GM19468 (cell line): Measurements from ENCODE around the gene EXOSC5.

ENCODE experiments used
- ATAC-seq: cut with Tn5 transposase; IDR thresholded peaks from one replicate; pipeline ENCODE4 v1.9.1; 2021; ENCODE audit warnings: mild to moderate bottlenecking, moderate library complexity, moderate number of reproducible peaks; ENCODE audit not compliant: unreplicated experiment; ENCODE audit errors: extremely low read depth

The EXOSC5 gene

DNA sequence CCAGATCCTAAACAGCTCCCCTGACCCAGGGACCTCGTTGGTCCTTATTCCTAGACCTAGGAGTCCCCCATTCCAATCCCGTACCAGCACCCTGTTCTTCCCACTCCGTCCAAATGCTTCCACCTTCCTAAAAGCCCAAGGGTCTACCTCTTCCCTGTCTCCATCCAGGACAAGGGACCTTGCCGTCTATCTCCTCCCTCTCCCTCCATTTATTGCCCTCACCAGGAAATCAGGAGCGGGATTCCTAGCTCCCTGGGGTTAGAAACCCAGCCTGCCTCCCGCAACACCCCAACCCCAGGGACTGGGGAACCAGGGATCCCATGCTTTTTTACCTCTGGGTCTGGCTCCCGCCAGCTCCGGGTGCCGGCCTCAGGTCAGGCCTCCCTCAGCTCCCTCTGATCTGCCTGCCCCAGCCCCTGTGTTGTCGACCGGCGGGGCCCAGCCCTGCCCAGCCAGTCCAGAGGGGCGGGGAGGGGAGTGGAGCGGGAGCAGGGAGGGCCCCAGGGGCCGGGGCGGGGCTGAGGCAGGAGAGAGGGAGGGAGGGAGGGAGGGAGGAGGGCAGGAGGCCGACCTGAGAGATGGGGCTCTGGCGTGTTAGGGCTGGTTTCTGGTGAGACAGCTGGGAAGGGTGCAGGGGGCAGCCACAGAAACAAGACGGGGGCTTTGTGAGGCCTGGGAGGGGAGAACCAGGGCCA lies 29.9 kb upstream of the EXOSC5 start, which contains the start of gene B3GNT8:
B3GNT8 (minus strand) TSS at position 423 of the 695 bp plus-strand sequence. CDS start 596 bp downstream, outside the sequence.
- no peak for ATAC-seq

DNA sequence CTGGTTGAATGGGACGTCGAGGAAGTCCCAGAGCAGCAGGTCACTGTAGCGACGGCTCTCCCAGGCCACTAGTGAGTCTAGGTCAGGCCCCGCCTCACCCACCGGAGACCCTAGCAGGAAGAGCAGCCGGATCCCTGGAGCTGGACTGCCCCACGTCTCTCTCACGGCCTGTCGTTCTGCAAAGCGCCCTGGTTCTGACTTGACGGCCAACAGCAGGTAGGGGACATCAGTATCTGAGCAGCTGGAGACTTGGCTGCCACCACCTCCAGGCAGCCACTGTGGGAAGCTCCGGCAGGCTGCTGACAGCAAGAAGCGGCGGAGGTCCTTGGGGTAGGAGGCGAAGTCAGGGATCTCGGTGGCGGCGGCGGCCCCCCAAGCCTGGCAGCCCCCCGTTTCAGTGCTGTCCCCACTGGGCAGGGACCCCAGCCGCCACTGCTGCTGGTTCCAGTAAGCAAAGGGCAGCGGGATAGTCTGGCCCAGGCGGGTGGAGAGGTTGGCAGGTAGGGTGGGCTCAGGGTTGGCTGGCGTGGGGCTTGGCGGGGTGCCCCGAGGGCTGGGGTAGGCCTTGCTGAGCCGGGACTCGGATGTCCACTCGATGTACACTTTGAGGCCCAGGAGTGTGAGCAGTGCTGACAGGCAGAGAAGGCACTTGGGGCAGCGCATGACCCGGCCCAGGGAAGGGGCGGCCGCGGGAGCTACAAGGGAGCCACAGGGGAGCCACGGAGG lies 29.1 kb upstream of the EXOSC5 start:
- ATAC-seq, result no peak

DNA sequence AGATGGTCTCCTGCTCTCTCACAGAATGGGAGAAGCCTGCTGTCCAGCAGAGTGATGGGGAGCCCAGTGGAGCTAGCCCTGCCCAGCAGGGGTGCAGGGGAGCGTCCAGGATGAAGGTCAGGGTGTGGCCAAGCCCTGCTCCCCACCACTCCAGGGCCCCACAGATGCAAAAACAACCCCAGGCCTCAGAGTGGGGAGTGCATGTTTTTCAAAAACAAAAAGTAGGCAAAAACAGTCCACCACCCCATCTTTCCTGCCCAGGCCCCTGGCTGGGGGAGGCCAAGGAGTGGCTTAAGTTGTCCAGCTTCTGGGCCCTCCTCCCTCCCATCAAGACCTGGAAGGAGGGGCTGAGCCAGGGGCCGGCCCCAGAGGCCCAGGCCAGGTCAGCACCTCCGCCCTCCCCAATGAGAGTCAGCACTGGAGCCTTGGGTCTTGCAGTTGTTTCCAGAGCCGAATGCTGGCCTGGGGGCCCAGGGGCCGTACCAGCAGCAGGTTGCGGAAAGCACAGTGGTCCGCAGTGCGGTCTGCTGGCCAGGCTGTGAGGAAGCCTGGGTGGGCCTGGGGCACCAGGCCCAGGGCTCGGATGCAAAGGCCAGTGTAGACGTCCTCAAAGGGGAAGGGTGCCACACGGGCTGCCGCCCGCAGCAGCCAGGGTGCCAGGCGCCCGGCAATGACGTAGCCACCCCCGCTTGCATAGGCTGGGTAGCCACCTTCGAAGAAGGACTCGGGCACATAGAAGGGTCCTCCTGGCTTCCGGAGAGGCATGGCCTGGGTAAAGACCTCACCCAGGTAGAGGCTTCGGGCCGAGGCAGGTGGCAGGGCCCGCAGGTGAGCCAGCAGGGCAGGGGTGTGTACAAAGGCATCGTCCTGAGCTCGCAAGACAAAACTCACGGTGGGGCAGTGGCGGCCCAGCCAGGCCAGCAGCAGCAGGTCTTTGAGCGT lies 28.3 kb upstream of the EXOSC5 start:
- ATAC-seq, result no peak

DNA sequence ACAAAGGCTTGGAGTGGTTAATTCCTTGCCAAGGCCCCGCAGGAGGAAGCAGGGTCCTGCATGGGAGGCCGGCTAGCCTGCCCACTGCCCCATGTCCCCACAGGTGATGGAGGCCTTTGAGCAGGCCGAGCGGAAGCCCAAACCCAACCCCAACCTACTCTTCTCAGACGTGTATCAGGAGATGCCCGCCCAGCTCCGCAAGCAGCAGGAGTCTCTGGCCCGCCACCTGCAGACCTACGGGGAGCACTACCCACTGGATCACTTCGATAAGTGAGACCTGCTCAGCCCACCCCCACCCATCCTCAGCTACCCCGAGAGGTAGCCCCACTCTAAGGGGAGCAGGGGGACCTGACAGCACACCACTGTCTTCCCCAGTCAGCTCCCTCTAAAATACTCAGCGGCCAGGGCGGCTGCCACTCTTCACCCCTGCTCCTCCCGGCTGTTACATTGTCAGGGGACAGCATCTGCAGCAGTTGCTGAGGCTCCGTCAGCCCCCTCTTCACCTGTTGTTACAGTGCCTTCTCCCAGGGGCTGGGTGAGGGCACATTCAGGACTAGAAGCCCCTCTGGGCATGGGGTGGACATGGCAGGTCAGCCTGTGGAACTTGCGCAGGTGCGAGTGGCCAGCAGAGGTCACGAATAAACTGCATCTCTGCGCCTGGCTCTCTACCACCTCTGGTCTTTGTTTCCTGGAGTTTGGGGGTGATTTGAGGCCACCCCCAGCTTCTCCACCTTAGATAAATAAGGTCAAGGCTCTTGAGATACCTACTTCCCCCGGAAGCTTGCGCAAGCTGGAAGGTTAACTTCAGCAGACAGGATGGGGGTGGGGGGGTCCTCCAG lies 27.4 kb upstream of the EXOSC5 start:
- ATAC-seq, result no peak

DNA sequence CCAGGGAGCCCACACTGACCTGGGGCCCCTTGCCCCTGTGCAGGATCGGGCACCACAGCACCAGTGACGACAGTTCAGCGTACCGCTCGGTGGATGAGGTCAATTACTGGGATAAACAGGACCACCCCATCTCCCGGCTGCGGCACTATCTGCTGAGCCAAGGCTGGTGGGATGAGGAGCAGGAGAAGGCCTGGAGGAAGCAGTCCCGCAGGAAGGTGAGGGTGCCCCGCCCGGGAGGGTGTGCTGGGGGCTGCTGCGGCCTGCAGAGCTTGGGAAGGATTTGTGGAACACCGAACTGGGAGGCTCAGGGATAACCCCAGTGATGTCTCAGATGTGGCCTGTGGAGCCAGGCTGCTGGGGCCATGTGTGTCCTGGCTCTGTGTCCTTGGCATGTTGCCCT lies 25.8 kb upstream of the EXOSC5 start:
- no peak for ATAC-seq

DNA sequence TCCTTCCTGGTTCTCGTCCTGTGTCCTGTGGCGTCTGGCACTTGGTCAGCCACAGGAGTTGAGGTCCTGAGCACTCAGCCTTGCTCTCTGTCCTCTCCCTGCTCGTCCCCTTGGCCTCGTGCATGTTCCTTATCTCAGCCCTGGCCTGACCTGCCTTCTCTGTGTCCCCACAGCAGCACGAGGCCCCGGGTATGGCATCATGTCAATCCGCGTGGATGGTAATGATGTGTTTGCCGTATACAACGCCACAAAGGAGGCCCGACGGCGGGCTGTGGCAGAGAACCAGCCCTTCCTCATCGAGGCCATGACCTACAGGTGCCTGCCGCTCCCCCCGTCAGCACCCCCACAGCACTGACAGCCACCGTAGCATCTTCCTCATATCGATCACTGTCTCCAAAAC lies 25.3 kb upstream of the EXOSC5 start:
- ATAC-seq, result no peak

DNA sequence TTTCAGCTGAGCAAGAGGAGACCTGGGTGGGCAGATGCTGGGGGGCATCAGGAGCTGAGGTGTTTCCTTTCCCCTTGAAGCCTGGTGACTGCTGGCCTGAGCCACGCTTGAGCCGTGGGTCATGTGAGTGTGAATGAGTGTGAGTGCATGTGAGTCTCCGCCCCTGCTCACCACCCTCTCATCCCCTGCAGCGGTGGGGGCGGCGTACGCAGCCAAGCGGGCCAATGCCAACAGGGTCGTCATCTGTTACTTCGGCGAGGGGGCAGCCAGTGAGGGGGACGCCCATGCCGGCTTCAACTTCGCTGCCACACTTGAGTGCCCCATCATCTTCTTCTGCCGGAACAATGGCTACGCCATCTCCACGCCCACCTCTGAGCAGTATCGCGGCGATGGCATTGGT lies 24.8 kb upstream of the EXOSC5 start:
- no peak for ATAC-seq

DNA sequence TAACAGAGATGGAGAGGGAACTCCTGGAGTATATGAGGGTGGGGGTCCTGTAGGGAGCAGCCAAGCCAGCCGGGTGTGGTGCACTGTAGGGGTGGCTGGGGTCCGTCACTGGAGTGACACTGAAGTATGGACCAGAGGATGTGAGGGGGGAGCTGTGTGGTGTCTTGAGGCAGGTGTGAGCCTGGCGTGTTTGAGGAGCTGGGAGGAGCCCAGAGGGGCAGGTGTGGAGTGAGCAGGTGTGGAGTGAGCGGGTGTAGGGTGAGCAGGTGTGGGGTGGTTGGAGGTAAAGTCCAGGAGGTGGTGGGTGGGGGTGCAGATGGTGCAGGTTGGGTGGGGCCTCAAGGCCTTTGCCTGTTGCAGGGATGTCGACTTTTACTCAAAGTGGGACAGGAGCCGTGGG lies 24.2 kb upstream of the EXOSC5 start:
- ATAC-seq, result no peak

DNA sequence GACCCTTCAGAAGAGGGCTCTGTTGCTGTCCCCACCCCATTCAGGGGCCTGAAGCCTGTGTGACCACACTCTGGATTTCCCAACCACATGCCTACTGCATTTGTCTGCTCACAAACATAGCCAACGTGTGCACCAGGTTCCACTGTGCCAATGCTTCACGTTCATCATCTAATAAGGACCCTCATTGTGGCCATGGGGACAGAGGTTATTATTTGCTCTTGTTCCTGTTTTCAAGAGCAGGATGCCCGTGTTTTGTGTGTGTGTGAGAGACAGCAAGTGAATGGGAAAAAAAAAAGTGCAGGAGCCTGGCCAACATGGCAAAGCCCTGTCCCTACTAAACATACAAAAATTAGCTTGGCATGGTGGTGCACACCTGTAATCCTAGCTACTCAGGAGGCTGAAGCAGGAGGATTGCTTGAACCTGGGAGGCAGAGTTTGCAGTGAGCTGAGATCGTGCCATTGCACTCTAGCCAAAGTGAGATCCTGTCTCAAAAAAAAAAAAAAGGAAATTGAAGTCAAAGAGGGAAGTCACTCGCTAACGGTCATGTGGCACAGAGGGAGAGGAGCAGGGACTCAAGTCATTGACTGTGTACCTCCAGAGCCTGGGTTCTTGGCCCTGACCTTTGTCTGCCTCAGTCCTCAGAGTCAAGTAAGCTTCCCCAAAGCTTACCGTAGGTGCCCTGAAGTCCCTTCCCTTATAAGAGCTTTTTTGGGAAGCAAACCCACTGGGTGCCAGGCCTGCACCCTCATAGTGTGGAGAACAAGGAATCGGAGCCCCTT lies 23.1 kb upstream of the EXOSC5 start:
- no peak for ATAC-seq

DNA sequence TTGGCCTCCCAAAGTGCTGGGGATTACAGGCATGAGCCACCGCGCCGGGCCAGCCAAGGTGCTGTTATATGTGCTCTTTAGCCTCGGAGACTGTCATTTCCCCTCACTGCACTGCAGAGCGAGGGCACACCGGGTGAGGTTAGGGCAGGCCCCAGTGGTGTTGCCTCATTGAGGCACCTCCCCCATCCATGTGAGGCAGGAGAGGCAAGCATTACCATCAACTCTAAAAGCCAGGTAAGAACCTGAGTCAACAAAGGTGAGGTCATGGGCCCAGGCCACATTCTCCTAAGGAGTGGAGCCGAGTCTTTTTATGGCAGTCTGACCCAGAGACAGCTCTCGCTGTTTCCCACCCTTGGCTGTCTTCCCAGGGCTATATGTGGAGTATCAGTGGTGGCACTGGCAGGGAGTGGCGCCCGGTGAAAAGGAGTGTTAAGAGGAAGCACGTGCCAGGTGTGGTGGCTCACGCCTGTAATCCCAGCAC lies 19.1 kb upstream of the EXOSC5 start:
- ATAC-seq, result no peak

DNA sequence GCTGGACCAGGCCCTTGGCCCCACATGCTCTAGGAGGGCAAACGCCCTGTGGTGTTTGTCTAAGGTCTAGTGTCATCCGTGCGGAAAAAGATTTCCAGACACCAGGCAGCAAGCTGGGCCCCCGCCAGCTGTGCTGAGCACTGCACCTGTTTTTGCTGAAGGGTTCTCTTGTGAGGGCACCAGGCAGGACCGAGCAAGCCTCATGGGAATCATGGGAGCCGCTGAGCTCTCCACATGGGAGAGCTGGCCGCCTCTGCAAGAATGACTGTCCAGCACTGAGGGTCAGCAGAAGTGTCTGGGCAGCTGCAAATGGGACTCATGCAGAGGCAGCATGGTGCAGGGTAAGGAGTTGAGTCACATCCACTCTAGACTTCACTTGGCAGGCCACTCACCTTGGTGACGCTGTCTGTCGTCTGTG lies 18.0 kb upstream of the EXOSC5 start:
- ATAC-seq, result no peak

DNA sequence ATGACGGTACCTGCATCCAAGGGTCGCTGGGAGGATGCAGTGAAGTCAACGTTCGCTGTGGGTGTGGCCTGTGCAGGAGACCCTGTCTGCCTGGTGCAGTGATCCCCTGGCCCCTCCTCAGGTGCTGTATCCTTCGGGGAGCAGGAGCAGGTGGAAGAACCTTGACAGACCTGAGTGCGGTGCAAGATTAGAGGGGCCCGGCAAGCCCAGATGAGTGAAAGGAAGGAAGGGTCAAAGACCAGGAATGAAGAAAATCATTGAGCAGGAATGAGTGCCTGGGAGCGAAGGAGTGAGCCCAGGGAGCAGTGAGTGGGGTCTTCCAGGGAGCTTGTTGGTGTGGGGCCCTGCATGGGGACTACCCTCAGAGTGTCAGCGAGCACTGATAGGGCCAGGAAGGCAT lies 17.3 kb upstream of the EXOSC5 start:
- ATAC-seq, result no peak

DNA sequence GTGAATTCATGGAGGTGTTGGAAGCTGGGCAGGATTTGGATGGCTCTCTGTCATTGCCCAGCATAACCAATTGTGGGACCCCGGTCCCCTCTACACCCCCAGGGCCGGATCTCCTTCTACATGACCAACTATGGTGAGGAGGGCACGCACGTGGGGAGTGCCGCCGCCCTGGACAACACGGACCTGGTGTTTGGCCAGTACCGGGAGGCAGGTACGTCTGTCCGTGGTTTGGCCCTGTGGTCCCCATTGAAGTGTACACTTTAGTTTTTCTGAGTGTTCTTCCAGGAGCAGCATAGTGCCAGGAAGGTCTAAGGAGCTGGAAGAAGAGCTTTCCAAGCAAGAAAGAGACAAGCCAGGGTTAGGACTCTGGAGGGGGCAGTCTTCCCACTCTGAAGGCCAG lies 16.8 kb upstream of the EXOSC5 start:
- no peak for ATAC-seq

DNA sequence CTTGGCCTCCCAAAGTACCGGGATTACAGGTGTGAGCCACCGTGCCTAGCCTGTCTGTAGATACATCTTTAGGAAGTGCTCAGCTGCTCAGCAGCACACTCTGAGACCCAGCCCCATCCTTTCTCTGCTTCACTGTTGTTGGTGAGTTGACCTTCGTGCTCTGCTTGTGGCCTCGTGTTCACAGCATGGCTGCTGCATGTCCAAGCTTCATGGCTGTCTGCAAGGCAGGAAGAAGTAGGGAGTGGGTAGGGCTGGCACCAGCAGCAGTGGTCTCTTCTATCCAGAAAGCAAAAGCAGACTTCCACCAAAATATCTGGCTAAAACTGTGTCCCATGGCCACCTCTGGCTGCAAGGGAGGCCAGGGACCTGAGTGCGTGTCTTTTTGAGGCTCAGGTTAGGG lies 15.8 kb upstream of the EXOSC5 start:
- no peak for ATAC-seq

DNA sequence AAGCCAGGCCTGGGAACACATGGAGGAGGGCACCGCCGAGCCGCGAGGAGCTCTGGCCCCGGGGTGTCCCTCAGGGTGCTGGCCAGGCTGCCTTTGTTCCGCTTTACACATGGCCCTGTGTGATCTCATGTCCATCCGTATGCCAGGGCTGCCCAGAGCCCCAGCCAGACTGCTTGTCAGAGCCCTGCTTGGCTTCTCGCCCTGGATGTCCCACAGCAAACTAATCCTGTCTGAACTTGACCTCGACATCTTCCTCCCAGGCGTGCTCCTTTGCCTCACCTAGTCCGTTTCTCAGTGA lies 14.8 kb upstream of the EXOSC5 start:
- no peak for ATAC-seq

DNA sequence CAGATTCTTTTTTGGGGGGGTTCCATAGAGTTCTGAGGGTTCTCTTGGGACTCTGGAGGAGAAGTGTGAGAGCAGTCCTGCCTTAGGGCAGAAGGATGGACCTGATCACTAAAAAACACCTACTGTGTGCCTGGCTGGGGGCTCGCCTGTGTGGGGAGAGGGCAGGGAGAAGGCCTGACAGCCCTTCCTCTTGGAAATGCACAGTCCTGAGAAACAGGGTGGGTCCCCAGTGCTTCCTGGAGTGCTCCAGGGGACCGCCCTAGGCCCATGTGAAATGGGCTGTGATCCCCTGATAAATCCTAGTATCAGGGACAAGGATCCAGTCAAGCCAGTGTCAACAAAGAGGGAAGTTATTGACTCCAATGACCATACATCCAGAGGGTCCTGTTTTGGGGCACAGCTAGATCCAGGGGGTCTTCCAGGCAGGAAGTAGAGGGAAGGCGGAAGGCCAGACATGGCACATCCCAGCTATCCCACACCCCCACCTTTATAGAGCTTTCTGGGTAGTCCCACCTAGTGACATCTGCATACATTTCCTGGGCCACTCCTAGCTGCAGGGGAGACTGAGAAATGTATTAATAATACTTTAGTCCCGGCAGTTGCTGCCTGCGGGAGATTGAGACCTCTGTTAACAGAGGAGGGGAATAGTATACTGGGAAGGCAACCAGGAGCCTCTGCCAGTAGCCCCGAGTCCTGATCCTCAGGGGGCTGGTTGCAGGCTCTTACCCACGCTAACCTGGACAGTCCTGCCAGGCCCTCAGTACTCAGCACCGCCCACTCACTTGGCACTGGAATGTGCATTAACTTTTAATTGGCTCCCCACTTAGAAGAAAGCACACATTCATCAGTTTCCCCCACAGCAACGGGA lies 14.2 kb upstream of the EXOSC5 start:
- ATAC-seq, result no peak

DNA sequence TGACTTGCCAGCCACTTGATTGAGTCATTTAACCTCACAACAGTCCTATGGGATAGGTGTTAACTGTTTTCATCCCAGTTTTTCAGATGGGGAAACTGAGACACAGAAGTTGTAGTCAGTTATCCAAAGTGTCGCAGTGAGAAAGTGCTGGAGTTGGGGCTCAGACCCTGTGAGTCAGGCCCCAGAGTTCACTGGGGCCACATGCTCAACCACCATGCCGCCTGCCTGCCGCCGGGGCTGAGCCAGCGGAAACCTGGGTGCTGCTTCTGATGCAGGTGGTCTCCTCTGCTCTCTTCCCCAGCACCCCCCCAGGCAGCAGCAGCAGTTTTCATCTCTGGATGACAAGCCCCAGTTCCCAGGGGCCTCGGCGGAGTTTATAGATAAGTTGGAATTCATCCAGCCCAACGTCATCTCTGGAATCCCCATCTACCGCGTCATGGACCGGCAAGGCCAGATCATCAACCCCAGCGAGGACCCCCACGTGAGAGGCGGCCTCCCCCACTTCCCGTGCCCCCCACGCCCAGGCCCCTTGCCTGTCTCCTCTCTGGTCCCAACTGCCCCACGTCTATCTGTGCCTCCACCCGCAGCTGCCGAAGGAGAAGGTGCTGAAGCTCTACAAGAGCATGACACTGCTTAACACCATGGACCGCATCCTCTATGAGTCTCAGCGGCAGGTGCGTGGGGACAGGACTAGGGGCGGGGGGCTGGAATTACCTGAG lies 13.3 kb upstream of the EXOSC5 start:
- ATAC-seq, result no peak

DNA sequence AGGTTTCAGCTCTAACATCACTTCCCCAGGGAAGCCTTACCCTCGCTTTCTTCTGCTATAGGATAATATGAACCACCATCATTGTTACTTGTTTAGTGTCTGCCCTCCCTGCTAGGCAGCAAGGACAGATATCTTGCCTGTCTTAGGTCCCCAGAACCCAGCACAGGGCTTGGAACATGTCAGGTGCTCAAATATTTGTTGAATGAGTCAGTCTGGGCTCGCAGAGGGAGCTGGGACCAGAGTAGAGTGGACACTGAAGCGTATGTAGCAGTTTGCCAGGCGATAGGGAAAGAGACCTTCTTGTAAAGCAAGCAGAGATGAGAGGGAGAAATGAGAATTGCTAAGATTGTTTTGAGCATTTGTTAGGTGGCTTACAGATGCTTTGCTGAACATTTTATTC lies 12.1 kb upstream of the EXOSC5 start:
- no peak for ATAC-seq
